PFSK-1 (cell line): Measurements from ENCODE around the gene SAMD14.

ENCODE experiments used
- FOXP2 ChIP-seq: optimal IDR thresholded peaks from 2 replicates; pipeline ENCODE3; 2011; ENCODE audit warnings: borderline replicate concordance, control low read depth, inconsistent platforms; ENCODE audit not compliant: insufficient read depth; ENCODE audit errors: extremely low read length, extremely low read depth
- POLR2AphosphoS5 ChIP-seq: IDR thresholded peaks from 2 replicates; pipeline ENCODE4 v1.6.1; 2012; ENCODE audit warnings: low read depth, mild to moderate bottlenecking, control low read depth, low read length, moderate library complexity
- SIN3A ChIP-seq: IDR thresholded peaks from 2 replicates; pipeline ENCODE4 v1.6.1; 2012; ENCODE audit warnings: mild to moderate bottlenecking, low read length, moderate library complexity, borderline replicate concordance; ENCODE audit not compliant: insufficient read depth
- TAF1 ChIP-seq: IDR thresholded peaks from 2 replicates; pipeline ENCODE4 v1.6.1; 2012; ENCODE audit warnings: low read length, control low read depth, borderline replicate concordance; ENCODE audit not compliant: insufficient read depth
- TF ChIP-seq, protein P1 (sequence below), 2 experiments: IDR thresholded peaks; 2 replicates each; pipeline versions ENCODE4 v1.6.1 to v1.8.0; 2011 to 2012; ENCODE audit warnings: low read depth in 2 of 2, low read length in 2 of 2, control low read depth in 1 of 2, inconsistent platforms in 1 of 2, mild to moderate bottlenecking in 1 of 2, moderate library complexity in 1 of 2; ENCODE audit not compliant: insufficient read depth in 1 of 2

The SAMD14 gene

GRCh38 chr17:50101346-50102163, 28.4 kb downstream of the SAMD14 start:
- no peak for TF ChIP-seq TAF1
- no peak for TF ChIP-seq FOXP2
- no peak for TF ChIP-seq POLR2AphosphoS5
- TF ChIP-seq SIN3A: no peak
- TF ChIP-seq, protein P1, sequence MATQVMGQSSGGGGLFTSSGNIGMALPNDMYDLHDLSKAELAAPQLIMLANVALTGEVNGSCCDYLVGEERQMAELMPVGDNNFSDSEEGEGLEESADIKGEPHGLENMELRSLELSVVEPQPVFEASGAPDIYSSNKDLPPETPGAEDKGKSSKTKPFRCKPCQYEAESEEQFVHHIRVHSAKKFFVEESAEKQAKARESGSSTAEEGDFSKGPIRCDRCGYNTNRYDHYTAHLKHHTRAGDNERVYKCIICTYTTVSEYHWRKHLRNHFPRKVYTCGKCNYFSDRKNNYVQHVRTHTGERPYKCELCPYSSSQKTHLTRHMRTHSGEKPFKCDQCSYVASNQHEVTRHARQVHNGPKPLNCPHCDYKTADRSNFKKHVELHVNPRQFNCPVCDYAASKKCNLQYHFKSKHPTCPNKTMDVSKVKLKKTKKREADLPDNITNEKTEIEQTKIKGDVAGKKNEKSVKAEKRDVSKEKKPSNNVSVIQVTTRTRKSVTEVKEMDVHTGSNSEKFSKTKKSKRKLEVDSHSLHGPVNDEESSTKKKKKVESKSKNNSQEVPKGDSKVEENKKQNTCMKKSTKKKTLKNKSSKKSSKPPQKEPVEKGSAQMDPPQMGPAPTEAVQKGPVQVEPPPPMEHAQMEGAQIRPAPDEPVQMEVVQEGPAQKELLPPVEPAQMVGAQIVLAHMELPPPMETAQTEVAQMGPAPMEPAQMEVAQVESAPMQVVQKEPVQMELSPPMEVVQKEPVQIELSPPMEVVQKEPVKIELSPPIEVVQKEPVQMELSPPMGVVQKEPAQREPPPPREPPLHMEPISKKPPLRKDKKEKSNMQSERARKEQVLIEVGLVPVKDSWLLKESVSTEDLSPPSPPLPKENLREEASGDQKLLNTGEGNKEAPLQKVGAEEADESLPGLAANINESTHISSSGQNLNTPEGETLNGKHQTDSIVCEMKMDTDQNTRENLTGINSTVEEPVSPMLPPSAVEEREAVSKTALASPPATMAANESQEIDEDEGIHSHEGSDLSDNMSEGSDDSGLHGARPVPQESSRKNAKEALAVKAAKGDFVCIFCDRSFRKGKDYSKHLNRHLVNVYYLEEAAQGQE (IDR thresholded peaks at IDR 0.05; ENCODE audit: insufficient read depth in 1 of 2, low read depth in 2 of 2, low read length in 2 of 2): no peak

- TF ChIP-seq POLR2AphosphoS5 (no peak), FOXP2 (no peak), SIN3A (no peak), TAF1 (no peak)
- TF ChIP-seq, protein P1 (IDR thresholded peaks at IDR 0.05; ENCODE audit: insufficient read depth in 1 of 2, low read depth in 2 of 2, low read length in 2 of 2): no peak
Measured at GRCh38 chr17:50100921-50101345, 29.0 kb downstream of the SAMD14 start.

DNA sequence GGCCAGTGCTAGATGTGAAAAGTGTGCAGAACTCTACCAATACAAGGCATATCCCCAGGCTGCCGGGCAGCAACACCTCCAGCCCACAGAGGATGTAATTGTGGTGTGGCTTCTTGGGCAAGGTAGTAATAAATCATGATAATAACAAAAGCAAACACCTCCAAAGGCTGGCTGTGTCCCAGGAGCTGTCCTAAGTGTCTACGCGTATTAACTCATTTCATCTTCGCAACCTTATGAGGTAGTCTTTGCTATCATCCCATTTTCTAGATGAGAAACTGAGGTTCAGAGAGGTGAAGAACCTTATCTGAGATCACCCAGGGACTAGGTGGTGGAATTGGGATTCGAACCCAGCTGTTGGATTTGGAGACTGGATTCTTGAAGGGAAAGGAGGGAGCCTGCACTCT, 29.5 kb downstream of the SAMD14 start:
- TF ChIP-seq TAF1: no peak
- TF ChIP-seq POLR2AphosphoS5: no peak
- no peak for TF ChIP-seq SIN3A
- TF ChIP-seq, protein P1 (IDR thresholded peaks at IDR 0.05; ENCODE audit: insufficient read depth in 1 of 2, low read depth in 2 of 2, low read length in 2 of 2): no peak
- TF ChIP-seq FOXP2: no peak

DNA sequence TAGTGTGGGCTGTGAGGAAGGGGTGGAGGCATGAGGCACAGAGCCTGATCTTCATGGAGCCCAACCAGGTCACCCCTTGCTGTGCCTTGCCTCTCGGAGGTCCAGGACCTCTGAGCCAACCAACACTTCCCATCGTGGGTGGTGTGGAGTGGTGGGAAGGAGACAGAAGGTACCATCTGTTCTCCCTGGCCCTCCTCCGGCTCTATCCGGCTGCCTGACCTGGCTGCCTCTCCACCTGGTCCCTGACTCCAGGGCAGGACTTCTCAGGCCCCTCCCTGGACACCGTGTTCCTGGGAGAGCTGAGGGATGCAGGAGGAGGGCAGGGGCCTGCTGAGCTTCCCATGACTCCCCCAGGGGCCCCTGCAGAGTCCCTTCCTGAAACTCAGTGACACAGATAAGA, 31.0 kb downstream of the SAMD14 start:
- TF ChIP-seq TAF1: no peak
- TF ChIP-seq, protein P1 (IDR thresholded peaks at IDR 0.05; ENCODE audit: insufficient read depth in 1 of 2, low read depth in 2 of 2, low read length in 2 of 2): no peak
- no peak for TF ChIP-seq FOXP2
- no peak for TF ChIP-seq SIN3A
- TF ChIP-seq POLR2AphosphoS5: no peak

DNA sequence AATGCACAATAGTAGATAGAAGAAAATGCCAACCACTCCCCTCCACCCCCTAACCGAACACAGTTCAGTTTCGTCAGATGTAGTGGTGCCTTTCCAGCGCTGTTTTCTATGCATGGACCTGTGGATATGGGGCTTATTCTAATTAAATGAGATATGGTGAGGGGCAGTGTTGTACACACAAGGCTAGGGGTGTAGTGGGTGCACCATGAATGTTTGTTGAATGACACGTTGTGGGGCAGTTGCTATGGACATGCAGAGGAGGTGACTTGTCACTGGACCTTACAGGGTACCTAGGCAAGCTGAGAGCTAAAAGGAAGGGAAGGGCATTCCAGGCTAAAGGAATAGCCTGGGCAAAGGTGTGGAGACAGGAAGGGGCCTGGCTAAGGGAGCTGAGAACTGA, 31.4 kb downstream of the SAMD14 start:
- TF ChIP-seq POLR2AphosphoS5 (no peak), SIN3A (no peak), FOXP2 (no peak), TAF1 (no peak)
- TF ChIP-seq, protein P1 (IDR thresholded peaks at IDR 0.05; ENCODE audit: insufficient read depth in 1 of 2, low read depth in 2 of 2, low read length in 2 of 2): no peak
